Stimulated activated CD8-positive, alpha-beta memory T cell treated with anti-CD3 and anti-CD28 coated beads, Interleukin-15, amount 100 ng/mL, for 1 hour (primary cell): Measurements from ENCODE around the gene ST8SIA5.

Experiments
- DNase-seq: peaks from one replicate; pipeline ENCODE4 v3.0.0-alpha.2; 2020; ENCODE audit warnings: low read depth

Gene ST8SIA5

GRCh38 chr18:46738491-46738890, 18.4 kb downstream of the ST8SIA5 start:
- no peak for DNase-seq

- DNase-seq, result no peak
Observed at GRCh38 chr18:46736736-46737135, 20.1 kb downstream of the ST8SIA5 start.

GRCh38 chr18:46736135-46736534, 20.7 kb downstream of the ST8SIA5 start:
- no peak for DNase-seq

- DNase-seq, result no peak
Observed at GRCh38 chr18:46734981-46735380, 21.9 kb downstream of the ST8SIA5 start.

DNA sequence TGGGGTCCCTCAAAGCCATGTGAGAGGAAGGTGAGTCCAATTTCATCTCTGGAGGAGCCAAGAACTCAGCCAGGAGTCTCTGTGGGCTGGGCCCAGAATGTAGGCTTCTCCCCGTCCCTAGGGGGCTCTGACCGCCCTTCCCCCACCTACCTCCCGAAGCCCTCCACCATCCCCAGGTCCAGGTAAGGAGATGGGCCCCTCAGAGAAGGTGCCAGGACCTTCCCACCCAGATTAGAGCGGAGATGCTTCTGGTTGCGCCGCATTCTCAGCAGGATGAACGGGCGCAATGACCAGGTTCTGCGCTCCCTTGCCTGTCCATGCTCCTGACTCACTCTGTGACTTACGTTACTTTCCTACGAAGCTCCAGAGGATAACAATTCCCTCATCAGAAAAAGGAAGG, 23.0 kb downstream of the ST8SIA5 start:
- DNase-seq, result no peak

DNA sequence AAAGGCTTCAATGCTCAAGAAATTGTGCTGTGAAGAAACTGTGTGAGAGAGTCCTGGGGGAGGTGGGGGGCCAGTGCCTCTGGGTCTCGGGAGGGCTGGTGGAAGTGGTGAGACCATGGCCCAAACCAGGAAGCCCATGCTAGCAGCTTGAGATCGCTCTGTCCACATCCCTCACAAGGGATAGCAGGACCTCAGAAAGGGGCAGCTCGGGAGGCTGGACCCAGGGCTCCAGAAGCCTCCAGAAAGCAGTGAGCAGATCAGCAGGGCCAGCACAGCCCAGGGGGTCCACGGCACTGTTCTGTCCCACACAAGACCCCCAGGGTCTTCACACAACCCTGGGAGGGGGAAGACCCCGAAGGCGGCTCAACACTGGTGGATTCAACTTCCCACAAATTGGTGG, 24.1 kb downstream of the ST8SIA5 start:
- DNase-seq, result no peak

DNA sequence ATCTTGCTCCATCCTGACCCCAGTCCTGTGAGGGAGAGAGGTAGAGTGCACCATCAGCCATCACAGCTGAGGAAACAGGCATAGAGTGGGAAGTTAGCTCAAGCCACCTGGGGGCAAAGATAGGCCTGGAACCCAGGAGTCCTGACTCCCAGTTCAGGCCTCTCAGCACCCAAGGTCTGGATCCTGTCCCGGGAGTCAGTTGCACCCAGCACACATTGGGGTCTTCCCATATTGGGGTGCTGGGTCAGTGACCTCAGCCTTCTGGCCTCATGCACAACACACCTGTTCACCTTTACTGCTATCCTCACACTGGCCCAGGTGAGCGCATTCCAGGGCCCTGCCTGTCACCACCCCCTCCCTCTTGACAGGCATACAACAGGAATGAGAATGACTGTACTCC, 24.7 kb downstream of the ST8SIA5 start:
- DNase-seq, result no peak

- no peak for DNase-seq
Observed at GRCh38 chr18:46731316-46731715, 25.5 kb downstream of the ST8SIA5 start.

DNA sequence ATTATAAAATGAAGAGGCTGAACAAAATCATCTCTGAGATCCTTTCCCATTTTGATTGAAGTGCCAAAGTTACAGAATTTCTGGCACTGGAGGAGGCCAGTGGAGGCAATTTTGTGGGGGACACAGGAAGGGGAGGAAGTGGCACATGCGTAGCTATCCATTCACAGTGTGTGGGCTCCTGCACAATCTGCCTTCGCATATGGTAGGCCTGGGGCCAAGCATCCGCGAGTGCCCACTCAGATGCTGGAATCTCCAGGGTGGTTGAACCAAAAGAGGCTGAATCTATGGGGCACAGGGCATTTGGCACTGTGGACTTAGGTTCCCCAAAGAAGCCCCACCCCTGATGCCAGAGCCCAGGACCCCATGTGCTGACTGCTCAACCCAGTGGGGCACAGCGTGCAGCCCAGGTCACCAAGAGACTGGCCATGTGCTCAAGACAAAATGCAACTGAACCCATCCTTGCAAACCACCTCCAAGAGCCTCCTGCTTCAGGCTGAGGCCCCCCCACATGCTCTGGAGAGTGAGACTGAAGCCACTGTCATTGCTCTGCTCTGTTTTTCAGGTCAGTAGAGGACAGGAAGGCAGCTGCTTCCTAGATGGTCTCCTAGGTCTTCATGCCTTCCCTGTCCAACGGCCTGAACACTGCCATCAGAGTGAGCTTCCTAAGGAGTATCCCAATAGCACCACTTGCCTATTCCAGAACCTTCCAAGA, 28.5 kb downstream of the ST8SIA5 start:
- no peak for DNase-seq

GRCh38 chr18:46727177-46727576, 29.7 kb downstream of the ST8SIA5 start:
- DNase-seq, result no peak

DNA sequence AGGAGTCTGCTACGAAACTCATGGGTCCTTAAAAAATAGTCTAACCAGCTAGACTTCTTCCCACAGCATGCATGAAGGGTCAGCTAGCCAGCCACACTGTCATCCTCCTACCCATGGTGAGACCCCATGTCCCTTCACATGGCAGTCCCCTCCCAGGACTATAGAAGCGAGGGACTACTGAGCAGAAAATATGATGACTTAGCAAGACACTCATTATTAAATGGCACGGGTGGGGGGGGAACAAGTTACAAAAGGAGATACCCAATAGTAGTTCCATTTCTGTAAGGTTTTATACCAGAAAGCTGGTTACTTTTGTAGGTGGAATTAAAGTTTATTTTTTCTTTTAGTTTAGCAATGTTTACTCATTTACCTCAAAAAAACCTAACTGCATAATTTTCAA, 31.5 kb downstream of the ST8SIA5 start:
- no peak for DNase-seq

- DNase-seq, result no peak
Observed at GRCh38 chr18:46723856-46724415, 32.9 kb downstream of the ST8SIA5 start.

GRCh38 chr18:46722051-46722450, 34.8 kb downstream of the ST8SIA5 start:
- DNase-seq, result no peak

GRCh38 chr18:46721331-46721730, 35.5 kb downstream of the ST8SIA5 start:
- DNase-seq, result no peak

GRCh38 chr18:46720521-46720920, 36.3 kb downstream of the ST8SIA5 start:
- DNase-seq, result no peak

DNA sequence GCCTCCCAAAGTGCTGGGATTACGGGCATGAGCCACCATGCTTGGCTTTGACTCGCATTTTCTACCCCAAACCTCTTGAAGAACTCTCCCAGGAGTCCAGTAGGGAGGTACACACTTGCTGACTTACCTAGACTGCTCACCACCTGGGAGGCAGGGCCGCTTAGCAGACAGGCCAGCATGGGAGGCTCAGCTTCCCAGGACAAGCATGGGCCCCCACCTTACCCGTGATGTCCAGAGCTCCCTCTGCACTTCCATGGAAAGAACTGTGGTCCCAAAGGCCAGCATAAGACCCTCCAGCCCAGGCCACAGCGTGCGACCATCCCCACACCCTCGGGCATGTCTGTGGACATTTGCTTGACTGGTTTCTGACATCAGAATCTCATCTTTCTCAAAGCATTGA, 36.8 kb downstream of the ST8SIA5 start:
- DNase-seq, result no peak

DNA sequence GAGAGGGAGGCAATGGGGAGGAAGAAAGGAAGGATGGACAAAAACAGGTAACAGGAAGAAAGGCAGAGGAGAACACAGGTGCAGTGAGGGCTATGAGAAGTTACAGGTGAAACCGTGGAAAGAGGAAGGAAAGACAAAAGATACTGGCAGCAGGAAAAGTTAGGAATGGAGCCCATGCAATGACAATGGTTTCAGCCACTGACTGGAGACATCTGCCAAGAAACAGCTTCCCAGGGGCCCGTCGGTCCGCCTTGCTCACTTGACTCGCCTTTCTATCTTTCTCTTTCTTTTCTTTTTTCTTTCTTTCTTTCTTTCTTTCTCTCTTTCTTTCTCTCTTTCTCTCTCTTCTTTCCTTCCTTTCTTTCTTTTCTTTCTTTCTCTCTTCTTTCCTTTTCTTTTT, 37.5 kb downstream of the ST8SIA5 start:
- DNase-seq, result no peak

- no peak for DNase-seq
Observed at GRCh38 chr18:46718501-46719341, 38.1 kb downstream of the ST8SIA5 start.

GRCh38 chr18:46716827-46717226, 40.0 kb downstream of the ST8SIA5 start:
- no peak for DNase-seq

DNA sequence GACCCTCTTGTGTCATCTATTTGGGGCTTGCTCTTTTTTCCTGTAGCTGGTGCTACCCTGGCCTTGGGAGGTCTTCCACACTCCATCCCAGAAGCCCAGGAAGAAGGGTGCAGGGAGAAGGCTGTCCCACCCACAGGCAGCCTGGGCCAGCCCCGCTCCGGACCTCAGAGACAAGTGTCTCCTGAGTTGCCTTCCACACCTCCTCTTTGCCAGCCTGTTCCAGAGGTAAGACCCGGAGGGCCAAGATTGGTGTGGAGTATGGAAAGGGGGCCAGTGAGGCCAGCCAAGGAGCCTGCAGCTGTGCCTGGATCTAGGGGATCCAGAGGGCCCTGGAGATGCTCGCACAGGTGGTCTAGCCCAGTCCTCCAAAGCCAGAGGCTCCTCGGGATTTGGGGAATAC, 40.5 kb downstream of the ST8SIA5 start:
- no peak for DNase-seq

- DNase-seq, result no peak
Observed at GRCh38 chr18:46715062-46715461, 41.8 kb downstream of the ST8SIA5 start.

- no peak for DNase-seq
Observed at GRCh38 chr18:46712406-46712805, 44.4 kb downstream of the ST8SIA5 start.

GRCh38 chr18:46711444-46711863, 45.4 kb downstream of the ST8SIA5 start:
- DNase-seq, result no peak
